HG03097 (cell line): Measurements from ENCODE around the gene LRIT2.

Source experiments
- ATAC-seq: cut with Tn5 transposase; IDR thresholded peaks from one replicate; pipeline ENCODE4 v1.9.1; 2021; ENCODE audit not compliant: unreplicated experiment, low FRiP score

The LRIT2 gene, protein sequence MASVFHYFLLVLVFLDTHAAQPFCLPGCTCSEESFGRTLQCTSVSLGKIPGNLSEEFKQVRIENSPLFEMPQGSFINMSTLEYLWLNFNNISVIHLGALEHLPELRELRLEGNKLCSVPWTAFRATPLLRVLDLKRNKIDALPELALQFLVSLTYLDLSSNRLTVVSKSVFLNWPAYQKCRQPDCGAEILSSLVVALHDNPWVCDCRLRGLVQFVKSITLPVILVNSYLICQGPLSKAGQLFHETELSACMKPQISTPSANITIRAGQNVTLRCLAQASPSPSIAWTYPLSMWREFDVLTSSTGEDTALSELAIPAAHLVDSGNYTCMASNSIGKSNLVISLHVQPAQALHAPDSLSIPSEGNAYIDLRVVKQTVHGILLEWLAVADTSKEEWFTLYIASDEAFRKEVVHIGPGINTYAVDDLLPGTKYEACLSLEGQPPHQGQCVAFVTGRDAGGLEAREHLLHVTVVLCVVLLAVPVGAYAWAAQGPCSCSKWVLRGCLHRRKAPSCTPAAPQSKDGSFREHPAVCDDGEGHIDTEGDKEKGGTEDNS

GRCh38 chr10:84225427-84226173 is at the start of gene LRIT2:
Gene LRIT2, minus strand, starts transcription at chr10:84225544. Its CDS starts 24 bp downstream, at chr10:84225520.
- ATAC-seq: no peak

- ATAC-seq: no peak
These were observed 45.4 kb upstream of the LRIT2 start for GRCh38 chr10:84270708-84271107.

DNA sequence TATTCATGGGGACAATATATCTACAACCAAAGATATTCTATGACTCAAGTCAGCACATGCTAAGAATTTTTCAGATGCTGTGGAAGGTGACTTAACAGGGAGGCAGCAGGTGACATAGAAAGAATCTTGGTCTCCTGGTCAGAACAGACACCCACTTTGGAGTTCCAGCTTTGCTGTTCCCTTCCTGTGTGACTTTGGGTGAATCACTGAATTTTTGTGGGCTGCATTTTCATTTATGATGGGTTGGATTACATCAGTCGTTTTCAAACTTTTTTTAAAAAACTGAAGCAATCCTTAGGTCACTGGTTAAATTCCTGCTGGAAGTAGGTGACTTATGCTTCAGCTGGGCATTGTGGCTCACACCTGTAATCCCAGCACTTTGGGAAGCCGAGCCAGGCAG is 44.4 kb upstream of the LRIT2 start:
- ATAC-seq: no peak

DNA sequence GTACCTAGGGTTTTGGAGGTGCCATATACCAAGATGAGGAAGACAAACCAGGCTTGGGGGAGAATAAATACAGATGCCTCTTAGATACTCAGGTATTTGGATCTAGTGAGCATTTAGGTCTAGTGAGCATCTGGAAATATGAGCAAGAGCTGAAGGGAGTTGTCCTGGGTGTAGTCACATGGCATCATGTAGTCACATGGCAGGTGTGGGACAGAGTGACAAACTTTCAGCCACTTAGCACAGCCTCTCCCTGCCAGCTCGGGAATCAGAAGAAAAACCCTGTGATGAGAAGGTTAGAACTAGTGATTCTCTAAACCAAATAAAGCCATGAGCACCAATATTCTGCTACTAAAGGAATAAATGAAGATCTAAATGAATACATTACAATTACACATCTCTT is 43.8 kb upstream of the LRIT2 start:
- ATAC-seq: no peak

DNA sequence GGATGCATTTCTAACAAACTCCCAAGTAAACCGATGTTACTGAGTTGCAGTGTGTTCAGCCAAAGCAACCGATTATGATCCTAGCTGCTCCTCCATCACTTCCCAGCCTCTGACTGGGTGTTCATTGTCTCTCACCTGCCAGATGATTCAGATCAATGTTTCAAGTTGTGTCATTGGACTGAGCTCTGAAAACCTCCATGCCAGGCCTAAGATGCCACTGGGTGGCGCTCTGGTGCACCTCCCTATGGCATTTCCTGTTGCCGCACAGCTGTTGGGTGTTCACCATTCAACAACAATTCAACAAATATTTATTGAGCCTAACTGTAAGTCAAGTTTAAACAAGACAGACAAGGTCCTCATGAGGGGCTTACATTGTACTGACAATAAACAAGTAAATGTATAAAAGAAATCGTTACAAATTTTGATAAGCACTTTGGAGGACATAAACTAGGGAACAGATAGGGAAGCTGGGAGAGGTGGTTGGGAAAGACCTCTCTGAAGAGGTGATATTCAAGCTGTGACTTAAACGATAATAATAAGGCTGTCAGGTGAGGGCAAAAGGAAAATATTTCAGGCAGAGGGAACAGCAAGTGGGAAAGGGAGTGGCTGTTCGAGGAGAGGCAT is 42.3 kb upstream of the LRIT2 start:
- no peak for ATAC-seq

DNA sequence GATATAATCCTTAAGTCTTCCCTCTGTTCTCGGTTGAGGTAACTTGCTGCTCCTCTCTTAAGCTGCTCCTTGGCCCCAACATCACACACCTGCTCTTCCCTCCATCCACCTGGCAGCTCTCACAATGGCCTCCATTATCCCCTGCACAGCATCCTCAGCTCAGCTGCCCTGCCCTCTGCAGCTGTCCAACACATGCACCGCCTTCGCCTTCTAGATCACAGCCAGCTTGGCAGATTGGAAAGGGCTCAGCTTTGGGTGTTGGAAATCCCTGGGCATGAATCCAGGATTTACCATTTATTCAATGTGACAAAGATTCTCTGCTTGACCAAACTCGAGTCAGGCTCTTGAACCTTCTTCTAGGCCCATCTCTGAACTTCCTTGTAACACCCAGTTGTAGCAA is 40.1 kb upstream of the LRIT2 start:
- no peak for ATAC-seq

DNA sequence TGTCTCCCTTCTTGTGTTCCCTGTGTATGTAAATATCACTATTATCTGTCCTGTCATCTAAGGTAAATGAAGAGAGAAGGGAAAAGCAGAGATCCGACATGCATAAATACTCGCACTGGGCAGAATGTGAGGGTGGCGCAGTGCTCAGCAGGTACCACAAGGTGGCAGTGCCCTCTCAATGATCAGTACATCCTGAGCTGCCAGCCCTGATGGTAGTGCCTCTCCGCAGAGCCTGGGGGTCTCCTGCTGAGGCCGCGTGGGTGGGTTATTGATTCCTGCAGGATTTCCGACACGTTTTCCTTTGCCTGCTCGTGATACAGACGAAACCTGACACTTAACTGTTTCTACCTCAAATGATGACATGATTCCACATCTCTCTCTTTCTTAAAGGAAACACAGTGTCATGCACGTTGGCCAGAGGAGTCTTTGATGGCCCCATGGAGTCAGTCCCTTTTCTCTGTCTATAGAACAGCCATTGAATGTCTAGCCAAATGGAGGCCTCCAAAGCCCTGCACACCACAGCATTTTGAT is 39.3 kb upstream of the LRIT2 start:
- ATAC-seq: peak; percentile 92

DNA sequence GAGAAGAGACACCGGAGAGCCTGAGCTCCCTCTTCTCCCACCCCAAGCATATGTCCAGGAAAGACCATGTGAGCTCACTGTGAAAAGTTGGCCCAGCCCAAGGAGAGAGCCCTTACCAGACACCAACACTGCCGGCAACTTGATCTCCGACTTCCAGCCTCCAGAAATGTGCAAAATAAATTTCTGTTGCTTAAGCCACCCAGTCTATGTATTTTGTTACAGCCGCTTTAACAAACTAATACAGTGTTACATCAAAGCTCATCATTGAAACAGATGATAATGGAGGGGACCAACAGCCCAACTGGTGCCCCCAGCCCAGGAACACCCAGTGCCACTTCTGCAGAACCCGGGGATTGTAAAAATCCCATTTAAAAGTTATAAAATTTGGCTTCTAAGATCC is 38.4 kb upstream of the LRIT2 start:
- no peak for ATAC-seq

- no peak for ATAC-seq
These were observed 37.0 kb upstream of the LRIT2 start for GRCh38 chr10:84262190-84262956.

GRCh38 chr10:84261236-84261915 is 36.0 kb upstream of the LRIT2 start:
- no peak for ATAC-seq

GRCh38 chr10:84258034-84258695 is 32.8 kb upstream of the LRIT2 start:
- ATAC-seq: no peak

GRCh38 chr10:84257343-84258020 is 32.1 kb upstream of the LRIT2 start:
- ATAC-seq: no peak

DNA sequence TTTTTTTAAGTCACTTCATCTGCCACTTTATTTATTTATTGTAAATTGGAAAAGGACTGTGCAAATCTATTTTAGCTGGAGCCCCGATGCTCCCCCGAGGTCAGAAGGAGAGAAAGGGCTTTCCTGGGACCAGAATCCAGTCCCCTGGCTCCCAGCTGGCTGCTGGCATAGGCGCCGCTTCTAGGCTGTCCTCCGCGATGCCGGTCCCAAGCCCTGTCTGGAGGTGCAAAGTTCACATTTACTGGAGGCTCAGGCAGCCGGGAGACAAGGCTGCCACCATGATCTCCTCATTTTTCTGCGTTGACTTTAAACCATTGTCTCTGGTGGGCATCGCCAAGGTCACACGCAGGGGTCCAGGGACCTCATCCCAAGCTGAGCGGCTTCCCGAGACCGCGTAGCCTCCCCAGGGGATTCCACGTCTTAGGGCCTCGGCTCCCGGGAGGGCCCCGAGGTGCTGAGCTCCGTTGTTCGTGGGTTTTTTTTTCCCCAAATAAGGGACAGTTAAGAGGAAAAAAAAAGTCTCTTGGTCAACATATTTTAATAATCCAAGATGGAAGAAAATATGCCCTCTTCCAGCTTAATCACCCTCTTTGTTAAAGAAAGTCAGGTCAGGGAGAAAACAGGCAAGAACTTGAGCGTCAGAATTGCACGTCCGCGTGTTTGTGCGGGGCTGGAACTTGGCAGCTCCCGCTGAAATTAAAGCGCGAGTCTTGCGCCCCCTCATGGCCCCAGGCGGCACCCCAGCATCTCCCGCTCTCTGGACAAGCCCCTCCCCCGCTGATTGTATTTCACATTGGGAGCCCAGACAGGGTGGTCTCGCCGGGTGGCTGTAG is 31.4 kb upstream of the LRIT2 start:
- no peak for ATAC-seq

DNA sequence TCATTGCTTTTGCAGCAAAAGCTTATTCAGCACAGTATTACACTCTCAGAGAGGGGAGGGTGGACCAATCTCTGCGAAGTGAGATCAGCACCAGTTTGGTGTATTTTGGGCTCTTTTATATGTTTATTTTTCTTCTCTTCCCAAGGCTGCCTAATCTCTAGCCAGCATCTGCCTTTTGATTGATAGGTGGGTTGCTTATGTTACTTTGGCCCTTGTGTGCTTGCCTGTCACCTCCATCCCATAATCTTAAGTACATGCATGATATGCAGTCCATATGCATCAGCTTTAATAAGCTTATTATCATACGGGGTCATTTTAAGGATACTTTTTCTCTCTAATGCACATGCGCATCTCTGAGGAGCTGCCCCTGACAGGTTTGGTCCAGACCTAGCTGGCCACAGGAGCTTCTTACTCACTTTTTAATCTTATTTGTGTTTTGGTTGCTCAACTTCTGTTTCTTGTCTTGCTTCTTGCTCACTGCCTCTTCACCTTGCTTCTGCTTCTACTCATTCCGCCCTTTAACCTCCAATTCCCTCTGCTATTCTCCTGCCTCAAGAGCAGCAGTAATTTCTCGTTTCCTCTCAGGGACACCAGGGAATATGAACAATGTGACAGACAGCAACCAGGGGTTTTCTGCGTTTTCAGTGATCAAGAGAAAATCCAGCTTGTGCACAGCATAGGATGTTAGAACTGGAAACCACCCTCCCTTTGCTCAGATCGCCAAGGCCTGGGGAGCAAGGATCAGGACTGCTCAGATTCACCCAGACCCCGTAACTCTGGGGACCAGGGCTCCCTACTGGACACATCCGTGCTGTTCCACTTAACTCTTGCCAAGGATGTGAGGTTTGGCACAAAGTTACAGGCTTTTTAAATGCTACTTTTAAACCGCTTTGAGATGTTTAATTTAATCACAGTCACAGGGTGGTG is 29.5 kb upstream of the LRIT2 start:
- ATAC-seq: no peak

- no peak for ATAC-seq
These were observed 23.4 kb upstream of the LRIT2 start for GRCh38 chr10:84248794-84249193.

DNA sequence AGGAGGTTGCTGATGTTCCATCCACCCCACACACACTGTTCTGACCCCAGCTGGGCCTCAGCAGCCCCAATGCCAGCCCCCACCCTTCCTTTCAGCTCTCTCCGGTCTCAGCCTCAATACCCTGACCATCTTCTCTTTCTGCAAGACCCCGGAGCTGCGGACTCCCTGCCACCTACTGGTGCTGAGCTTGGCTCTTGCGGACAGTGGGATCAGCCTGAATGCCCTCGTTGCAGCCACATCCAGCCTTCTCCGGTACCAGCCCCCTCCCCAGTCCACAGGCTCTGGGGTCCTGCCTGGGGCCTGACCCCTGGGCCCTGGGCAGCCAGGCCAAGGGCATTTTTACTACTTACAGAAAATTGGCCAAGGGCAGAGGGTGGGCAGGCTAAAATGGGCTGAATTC is 22.2 kb upstream of the LRIT2 start:
- no peak for ATAC-seq
